HepG2 (cell line): Measurements from ENCODE around the gene ST7L. TPM values are rescaled to one million over a fixed set of nuclear protein-coding genes. Genes with fewer than 3 reads are reported as not detected.

Source experiments
- ATAC-seq: fragments of 200-7000 bp; cut with Tn5 transposase; 3 replicates; pipeline ENCODE4 v1.9.1; 2020; ENCODE audit warnings: mild to moderate bottlenecking, moderate library complexity
- BruUV-seq: library from RNA; stranded (reverse); fragments of 400-500 nt; replicated peaks from 2 replicates; lab custom pipeline; 2021; lab: Mats Ljungman, UMichigan
- CTCF ChIA-PET: fragments of 300-600 bp; formaldehyde crosslinking; extraction: SDS; loops from one replicate; lab custom pipeline; 2021; ENCODE audit warnings: low total read pairs, inconsistent platforms, low intra/inter-chr PET ratio; lab: Yijun Ruan, JAX
- POLR2A ChIA-PET: fragments of 350-600 bp; sonication (Branson Sonifier 250); formaldehyde crosslinking; loops from one replicate; lab custom pipeline; 2020; ENCODE audit warnings: antibody characterized with exemption, inconsistent platforms; lab: Yijun Ruan, JAX
- DNase-seq: peaks from one replicate; pipeline ENCODE4 v3.0.0-alpha.2; 2015; ENCODE audit warnings: low spot score
- FAIRE-seq: peaks from 3 replicates; lab custom pipeline; 2011; peaks lifted over from hg19 to GRCh38; lab: Jason Lieb, UNC
- H2AFZ ChIP-seq: one replicate; pipeline ENCODE4 v1.6.1; 2011; ENCODE audit warnings: low read length, inconsistent platforms
- H3K27ac ChIP-seq: fragments of 300-600 bp; 3 replicates; pipeline ENCODE4 v1.8.0; 2011; ENCODE audit warnings: mixed run types, mild to moderate bottlenecking, mixed read lengths, low read length, inconsistent platforms; ENCODE audit not compliant: insufficient read depth; ENCODE audit errors: extremely low read length
- H3K27me3 ChIP-seq, 2 experiments: fragments of 200-600 bp in 1 of 2; 2 replicates in 1 of 2; 3 replicates in 1 of 2; pipeline versions ENCODE4 v1.6.0 to v1.8.0; 2011; ENCODE audit warnings: low read length in 2 of 2, mild to moderate bottlenecking in 2 of 2, moderate library complexity in 2 of 2, inconsistent platforms in 1 of 2; ENCODE audit not compliant: insufficient read depth in 2 of 2, control insufficient read depth in 1 of 2
- H3K36me3 ChIP-seq, 2 experiments: fragments of 200-600 bp in 1 of 2; replicated peaks in 1 of 2; 2 replicates in 1 of 2; 3 replicates in 1 of 2; pipeline versions ENCODE4 v1.5.1 to v1.8.0; 2011; ENCODE audit warnings: low read length in 2 of 2, inconsistent platforms in 1 of 2; ENCODE audit not compliant: insufficient read depth in 2 of 2, control insufficient read depth in 1 of 2
- H3K4me1 ChIP-seq: 2 replicates; pipeline ENCODE4 v1.5.1; 2012; ENCODE audit warnings: low read length, inconsistent platforms; ENCODE audit not compliant: insufficient read depth
- H3K4me2 ChIP-seq: 2 replicates; pipeline ENCODE4 v1.6.0; 2011; ENCODE audit warnings: low read depth, low read length, inconsistent platforms
- H3K4me3 ChIP-seq, 3 experiments: fragments of 200-600 bp in 1 of 3; sonication (generic), shearing (Covaris generic) in 1 of 3; replicated peaks in 1 of 3; 2 replicates each; pipeline ENCODE4 v1.5.1; 2011 to 2016; ENCODE audit warnings: low read length in 3 of 3, inconsistent platforms in 2 of 3, low read depth in 2 of 3, mild to moderate bottlenecking in 2 of 3, control low read depth in 1 of 3, mixed read lengths in 1 of 3; ENCODE audit not compliant: insufficient read depth in 1 of 3
- H3K79me2 ChIP-seq: one replicate; pipeline ENCODE4 v1.6.1; 2011; ENCODE audit warnings: low read length, inconsistent platforms; ENCODE audit not compliant: insufficient read depth
- H3K9ac ChIP-seq: 2 replicates; pipeline ENCODE4 v1.6.0; 2011; ENCODE audit warnings: mild to moderate bottlenecking, low read depth, low read length, inconsistent platforms; ENCODE audit not compliant: insufficient read depth
- H3K9me3 ChIP-seq: 2 replicates; pipeline ENCODE4 v1.5.1; 2012; ENCODE audit warnings: mild to moderate bottlenecking, low read length
- H4K20me1 ChIP-seq: 2 replicates; pipeline ENCODE4 v1.6.0; 2011; ENCODE audit warnings: inconsistent platforms, mild to moderate bottlenecking, low read length, moderate library complexity; ENCODE audit not compliant: insufficient read depth
- HCFC1 ChIP-seq: fragments of 150-350 bp; IDR thresholded peaks from 2 replicates; pipeline ENCODE4 v1.6.1; 2014; ENCODE audit warnings: low read depth, low read length
- NR3C1 ChIP-seq: sonication (generic); formaldehyde crosslinking; IDR thresholded peaks from 2 replicates; pipeline ENCODE4 v1.4.0; 2020; ENCODE audit warnings: missing genetic modification reagents
- TARDBP ChIP-seq: sonication (generic); formaldehyde crosslinking; IDR thresholded peaks from 2 replicates; pipeline ENCODE4 v1.8.0; 2022; ENCODE audit warnings: mild to moderate bottlenecking, missing genetic modification reagents
- THYN1 ChIP-seq: sonication (generic); formaldehyde crosslinking; IDR thresholded peaks from 2 replicates; pipeline ENCODE4 v1.8.1; 2023; ENCODE audit warnings: low read depth, mild to moderate bottlenecking, moderate library complexity, missing genetic modification reagents, borderline replicate concordance
- TMF1 ChIP-seq: sonication (generic); formaldehyde crosslinking; IDR thresholded peaks from 2 replicates; pipeline ENCODE4 v1.8.1; 2022; ENCODE audit warnings: low read depth, missing genetic modification reagents
- YY1 ChIP-seq: IDR thresholded peaks from 2 replicates; pipeline ENCODE4 v1.6.1; 2011; ENCODE audit warnings: low read length, low read depth, moderate library complexity, mild to moderate bottlenecking; ENCODE audit not compliant: insufficient read depth, insufficient replicate concordance
- ZNF20 ChIP-seq: sonication (generic); formaldehyde crosslinking; IDR thresholded peaks from 2 replicates; pipeline ENCODE4 v1.4.0; 2020; ENCODE audit warnings: mild to moderate bottlenecking, moderate library complexity, missing genetic modification reagents
- ZNF276 ChIP-seq: sonication (generic); formaldehyde crosslinking; IDR thresholded peaks from 2 replicates; pipeline ENCODE4 v1.4.0; 2020; ENCODE audit warnings: mild to moderate bottlenecking, low read depth, missing genetic modification reagents
- ZNF337 ChIP-seq: sonication (generic); formaldehyde crosslinking; IDR thresholded peaks from 2 replicates; pipeline ENCODE4 v1.5.1; 2020; ENCODE audit warnings: missing genetic modification reagents, low read depth, mild to moderate bottlenecking, borderline replicate concordance
- ZNF530 ChIP-seq: sonication (generic); formaldehyde crosslinking; IDR thresholded peaks from 2 replicates; pipeline ENCODE4 v1.5.0; 2020; ENCODE audit warnings: low read depth, mild to moderate bottlenecking, missing genetic modification reagents
- ZNF557 ChIP-seq: sonication (generic); formaldehyde crosslinking; IDR thresholded peaks from 2 replicates; pipeline ENCODE4 v1.4.0; 2020; ENCODE audit warnings: missing genetic modification reagents
- ZNF841 ChIP-seq: sonication (generic); formaldehyde crosslinking; IDR thresholded peaks from 2 replicates; pipeline ENCODE4 v1.8.1; 2023; ENCODE audit warnings: missing genetic modification reagents, borderline replicate concordance
- ZSCAN9 ChIP-seq: IDR thresholded peaks from 2 replicates; pipeline ENCODE4 v1.6.1; 2016; ENCODE audit warnings: borderline replicate concordance
- WGBS: methylation state at CpG from one replicate; pipeline ENCODE4 v1.1.6; 2017; ENCODE audit warnings: low lambda C conversion rate; 5-methylcytosine and 5-hydroxymethylcytosine counted together
- in situ Hi-C: cut with HindIII; loops from 2 replicates; pipeline ENCODE4 v1.10.0; 2017; ENCODE audit warnings: low pct_unique_long_range_greater_than_20kb; ENCODE audit not compliant: extremely low pct_ligation_motif_present
- intact Hi-C: fragments of 100-400 bp; cut with micrococcal nuclease; formaldehyde crosslinking; loops from one replicate; pipeline ENCODE4 v1.10.0; 2022; ENCODE audit not compliant: unreplicated experiment
- polyA plus RNA-seq, 8 experiments: library from polyadenylated mRNA; depleted of rRNA in 3 of 8; stranded (reverse) in 7 of 8; unstranded in 1 of 8; fragments of >200 nt; fragmentation: Illumina TruSeq in 4 of 8; extraction: Trizol in 4 of 8; gene quantifications; 2 replicates each; pipeline versions ENCODE4 v1.2.1 to v1.2.3, GENCODE V29; 2011 to 2016; ENCODE audit warnings: low read depth in 4 of 8, missing spikeins in 1 of 8, mixed read lengths in 1 of 8; ENCODE audit not compliant: insufficient read depth in 1 of 8
- total RNA-seq, 5 experiments: library from RNA; depleted of rRNA; stranded (reverse); fragments of >200 nt; fragmentation: Illumina TruSeq; extraction: Trizol; gene quantifications; 2 replicates each; pipeline ENCODE4 v1.2.3, GENCODE V29; 2016; ENCODE audit warnings: low read depth in 1 of 5
- TF ChIP-seq, protein P1 (sequence below): sonication (generic); formaldehyde crosslinking; IDR thresholded peaks from 2 replicates; pipeline ENCODE4 v1.5.0; 2020; ENCODE audit warnings: missing genetic modification reagents

Gene ST7L
- total and polyA plus RNA-seq, 2 of the 13 experiments (the other 11 are each of a cell fraction or from before 2014, with no cell fraction given): 8.6 to 19.9 TPM

DNA sequence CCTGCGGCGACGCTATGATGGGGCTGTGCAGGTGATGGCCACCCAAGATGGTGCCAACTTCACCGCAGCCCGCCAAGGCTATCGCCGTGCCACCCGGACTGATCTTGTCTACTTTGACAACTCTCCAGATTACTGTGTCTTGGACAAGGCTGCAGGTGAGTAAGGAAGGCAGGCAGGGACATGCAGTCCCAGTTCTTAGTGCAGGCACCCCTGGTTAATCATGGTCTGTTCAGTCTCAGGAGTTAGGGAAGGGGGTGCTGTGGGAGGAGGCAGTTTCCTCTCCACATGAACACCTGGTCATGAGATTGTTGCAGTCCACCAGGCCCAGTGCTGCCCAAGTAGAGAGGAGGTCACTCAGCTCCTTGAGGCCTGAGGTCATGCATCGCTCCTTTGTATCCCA, 101.7 kb downstream of the ST7L start:
- intact Hi-C loops: no loop called here
- Histone ChIP-seq H3K27ac (no peak overlapping the region), H3K9me3 (no peaks in the 10 kb centered on the region), H3K4me2 (no peak overlapping the region), H3K4me1 (peaks cover 8% of the 10 kb centered on the region), H3K36me3 (no peaks in the 10 kb centered on the region), H4K20me1 (no peaks in the 10 kb centered on the region), H3K79me2 (no peaks in the 10 kb centered on the region), H3K27me3 (peaks cover 0 to 17% of the 10 kb centered on the region in 2 experiments; a peak in 1 of 5 replicates), H3K9ac (no peak overlapping the region), H3K4me3 (no peak overlapping the region)
- in situ Hi-C loops: no loop called here
- no TSS peak for BruUV-seq
- no peak for ATAC-seq
- 95% methylated on average over 9 of the region's 9 CpGs for WGBS
- CTCF ChIA-PET: no interaction called here
- no peak for FAIRE-seq
- no peak for DNase-seq
- no peak for TF ChIP-seq TMF1 (CRISPR knock-in tag)
- no peak for TF ChIP-seq ZSCAN9 (CRISPR knock-in tag)
- TF ChIP-seq YY1: no peak
- no peak for TF ChIP-seq ZNF530
- no peak for TF ChIP-seq HCFC1
- no peak for TF ChIP-seq ZNF557 (CRISPR knock-in tag)
- TF ChIP-seq TARDBP (CRISPR knock-in tag): no peak
- TF ChIP-seq ZNF337 (CRISPR knock-in tag): no peak
- TF ChIP-seq, protein P1, sequence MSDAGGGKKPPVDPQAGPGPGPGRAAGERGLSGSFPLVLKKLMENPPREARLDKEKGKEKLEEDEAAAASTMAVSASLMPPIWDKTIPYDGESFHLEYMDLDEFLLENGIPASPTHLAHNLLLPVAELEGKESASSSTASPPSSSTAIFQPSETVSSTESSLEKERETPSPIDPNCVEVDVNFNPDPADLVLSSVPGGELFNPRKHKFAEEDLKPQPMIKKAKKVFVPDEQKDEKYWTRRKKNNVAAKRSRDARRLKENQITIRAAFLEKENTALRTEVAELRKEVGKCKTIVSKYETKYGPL (CRISPR knock-in tag): no peak
- TF ChIP-seq ZNF276 (CRISPR knock-in tag): no peak
- no peak for TF ChIP-seq ZNF20
- no peak for TF ChIP-seq NR3C1 (CRISPR knock-in tag)
- TF ChIP-seq ZNF841: no peak
- no peak for TF ChIP-seq THYN1 (CRISPR knock-in tag)
- TF ChIP-seq, all 625 proteins: peak for 0
- POLR2A ChIA-PET: no interaction called here
- no peak overlapping the region for H2AFZ ChIP-seq
